Measurements from ENCODE around the gene PIBF1. TPM values are rescaled to one million over a fixed set of nuclear protein-coding genes. Genes with fewer than 3 reads are reported as not detected.

PIBF1 gene
- total RNA-seq, 3 donors from 2014 or later, result 18.5 to 24.6 (median 20.4) TPM

DNA sequence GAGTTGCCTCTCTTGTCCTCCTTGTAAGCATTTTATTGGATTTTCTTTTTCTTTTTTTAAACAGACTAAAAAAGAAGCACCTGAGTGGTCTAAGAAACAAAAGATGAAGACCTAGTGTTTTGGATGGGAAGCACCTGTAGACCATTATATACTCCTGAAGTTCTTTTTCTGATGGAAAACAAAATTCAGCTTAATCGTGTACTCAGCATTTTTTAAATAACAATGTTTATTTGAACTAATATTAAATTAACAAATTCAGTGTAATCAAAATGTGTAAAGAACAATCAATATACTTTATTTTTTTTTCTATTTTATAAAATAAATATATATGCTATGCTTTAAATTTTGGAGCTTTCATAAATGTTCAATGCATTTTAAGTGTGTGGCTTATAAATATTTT lies 233.9 kb downstream of the PIBF1 start:
- intact Hi-C loops (cut with DNase I, micrococcal nuclease), result no loop called here
- ATAC-seq (no peak), DNase-seq (no peak)
- Histone ChIP-seq H3K9me3 (no peaks in the 10 kb centered on the region), H3K4me1 (ENCODE audit: low read depth) (no peaks in the 10 kb centered on the region), H3K36me3 (ENCODE audit: low read depth) (no peaks in the 10 kb centered on the region), H3K4me3 (no peak overlapping the region)
- TF ChIP-seq CTCF (IDR thresholded peaks at IDR 0.05), result no peak

DNA sequence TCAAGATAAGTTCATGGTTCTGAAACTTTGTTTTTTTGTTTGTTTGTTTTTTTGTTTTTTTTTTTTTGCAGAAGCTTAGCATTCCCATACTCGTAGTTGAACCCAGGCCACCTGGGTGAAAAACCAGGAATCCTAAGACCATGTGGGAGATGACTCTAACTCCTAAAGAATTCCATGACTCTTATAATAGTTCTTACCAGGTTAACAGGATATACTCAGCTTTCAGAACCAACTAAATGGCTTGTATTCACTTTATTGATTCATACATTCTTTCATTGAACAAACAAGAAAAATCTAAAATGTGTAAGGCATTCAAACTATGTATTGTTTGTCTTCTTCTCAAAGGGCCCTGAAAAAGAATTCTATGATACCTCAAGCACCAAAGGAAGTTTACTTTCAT lies 236.4 kb downstream of the PIBF1 start:
- DNase-seq (no peak), ATAC-seq (no peak)
- no peaks in the 10 kb centered on the region for H3K4me1 ChIP-seq (ENCODE audit: low read depth)
- H3K36me3 ChIP-seq (ENCODE audit: low read depth), result no peaks in the 10 kb centered on the region
- no peak for TF ChIP-seq CTCF (IDR thresholded peaks at IDR 0.05)
- intact Hi-C loops (cut with DNase I, micrococcal nuclease), result no loop called here
- H3K4me3 ChIP-seq, result no peak overlapping the region
- H3K9me3 ChIP-seq, result no peaks in the 10 kb centered on the region

- Histone ChIP-seq H3K9me3 (no peaks in the 10 kb centered on the region), H3K4me1 (ENCODE audit: low read depth) (no peaks in the 10 kb centered on the region), H3K36me3 (ENCODE audit: low read depth) (no peaks in the 10 kb centered on the region), H3K4me3 (no peak overlapping the region)
- intact Hi-C loops (cut with DNase I, micrococcal nuclease), result no loop called here
- TF ChIP-seq CTCF (IDR thresholded peaks at IDR 0.05), result no peak
- DNase-seq, result no peak
- ATAC-seq, result peak; percentile 48
Observed at GRCh38 chr13:73025217-73026012, 243.5 kb downstream of the PIBF1 start.

DNA sequence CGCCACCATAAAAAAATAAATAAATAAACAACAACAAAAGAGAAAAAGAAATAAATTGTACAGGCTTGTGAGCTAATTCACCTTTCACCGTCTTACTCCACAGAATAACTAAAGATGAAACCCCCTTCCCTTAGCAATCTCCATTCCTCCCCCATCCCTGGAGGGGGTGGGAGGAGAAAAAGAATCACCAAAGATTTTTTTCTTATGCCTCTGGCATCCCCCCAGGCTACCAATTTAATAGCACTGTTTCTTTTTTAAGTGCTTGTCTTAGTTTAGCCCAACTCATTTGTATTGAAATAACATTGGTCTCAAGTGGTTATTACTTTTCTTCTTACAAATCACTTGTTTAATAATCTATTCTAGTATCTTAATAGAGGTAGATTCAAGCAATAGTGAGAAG lies 253.0 kb downstream of the PIBF1 start:
- no peak for TF ChIP-seq CTCF (IDR thresholded peaks at IDR 0.05)
- ATAC-seq, result no peak

DNA sequence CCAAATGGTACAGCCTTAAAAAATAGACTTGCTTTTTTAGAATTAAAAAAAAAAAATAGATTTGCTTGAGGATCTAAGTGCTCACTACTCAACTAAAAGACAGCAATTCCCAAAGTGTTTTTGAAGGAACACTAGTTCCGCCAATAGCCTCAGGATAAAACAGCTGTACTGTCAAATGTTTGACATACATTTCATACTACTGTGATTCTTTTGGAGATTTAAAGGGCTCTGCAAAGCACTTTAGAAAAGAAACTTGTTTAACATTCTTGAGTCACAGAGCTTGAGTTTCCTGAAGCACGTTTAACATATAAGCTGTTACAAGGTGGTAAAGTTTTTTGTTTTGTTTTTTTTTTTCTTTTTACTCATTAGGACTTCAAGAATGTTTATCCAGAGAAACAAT lies 253.7 kb downstream of the PIBF1 start:
- intact Hi-C loops (cut with DNase I, micrococcal nuclease), result no loop called here
- no peak for ATAC-seq
- TF ChIP-seq CTCF (IDR thresholded peaks at IDR 0.05), result no peak
- no peaks in the 10 kb centered on the region for H3K4me1 ChIP-seq (ENCODE audit: low read depth)
- H3K9me3 ChIP-seq, result no peaks in the 10 kb centered on the region
- H3K4me3 ChIP-seq, result no peak overlapping the region
- H3K36me3 ChIP-seq (ENCODE audit: low read depth), result peaks cover 2% of the 10 kb centered on the region
- DNase-seq, result no peak

More for the DNA sequence above, 253.0 kb downstream of the PIBF1 start:
- Histone ChIP-seq H3K36me3 (ENCODE audit: low read depth) (no peaks in the 10 kb centered on the region), H3K4me3 (no peak overlapping the region), H3K4me1 (ENCODE audit: low read depth) (no peaks in the 10 kb centered on the region), H3K9me3 (no peaks in the 10 kb centered on the region)
- no peak for DNase-seq
- intact Hi-C loops (cut with DNase I, micrococcal nuclease), result no loop called here
